ENCODE data around the gene C2CD4C.
"Not testable (repeated sequence)": the region's sequence is repeated elsewhere in the genome, so short reads cannot be mapped to it uniquely, and the experiment has no call there.

DNA sequence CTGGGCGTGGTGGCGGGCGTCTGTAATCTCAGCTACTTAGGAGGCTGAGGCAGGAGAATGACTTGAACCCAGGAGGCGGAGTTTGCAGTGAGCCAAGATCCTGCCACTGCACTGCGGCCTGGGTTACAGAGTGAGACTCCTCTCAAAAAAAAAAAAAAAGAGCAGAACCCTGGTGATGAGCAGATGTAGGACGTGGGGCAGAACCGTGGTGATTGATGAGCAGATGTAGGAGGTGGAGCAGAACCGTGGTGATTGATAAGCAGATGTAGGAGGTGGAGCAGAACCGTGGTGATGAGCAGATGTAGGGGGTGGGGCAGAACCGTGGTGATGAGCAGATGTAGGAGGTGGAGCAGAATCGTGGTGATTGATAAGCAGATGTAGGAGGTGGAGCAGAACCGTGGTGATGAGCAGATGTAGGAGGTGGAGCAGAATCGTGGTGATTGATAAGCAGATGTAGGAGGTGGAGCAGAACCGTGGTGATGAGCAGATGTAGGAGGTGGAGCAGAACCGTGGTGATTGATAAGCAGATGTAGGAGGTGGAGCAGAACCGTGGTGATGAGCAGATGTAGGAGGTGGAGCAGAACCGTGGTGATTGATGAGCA, 28.2 kb downstream of the C2CD4C start:
- TF ChIP-seq, protein P1, sequence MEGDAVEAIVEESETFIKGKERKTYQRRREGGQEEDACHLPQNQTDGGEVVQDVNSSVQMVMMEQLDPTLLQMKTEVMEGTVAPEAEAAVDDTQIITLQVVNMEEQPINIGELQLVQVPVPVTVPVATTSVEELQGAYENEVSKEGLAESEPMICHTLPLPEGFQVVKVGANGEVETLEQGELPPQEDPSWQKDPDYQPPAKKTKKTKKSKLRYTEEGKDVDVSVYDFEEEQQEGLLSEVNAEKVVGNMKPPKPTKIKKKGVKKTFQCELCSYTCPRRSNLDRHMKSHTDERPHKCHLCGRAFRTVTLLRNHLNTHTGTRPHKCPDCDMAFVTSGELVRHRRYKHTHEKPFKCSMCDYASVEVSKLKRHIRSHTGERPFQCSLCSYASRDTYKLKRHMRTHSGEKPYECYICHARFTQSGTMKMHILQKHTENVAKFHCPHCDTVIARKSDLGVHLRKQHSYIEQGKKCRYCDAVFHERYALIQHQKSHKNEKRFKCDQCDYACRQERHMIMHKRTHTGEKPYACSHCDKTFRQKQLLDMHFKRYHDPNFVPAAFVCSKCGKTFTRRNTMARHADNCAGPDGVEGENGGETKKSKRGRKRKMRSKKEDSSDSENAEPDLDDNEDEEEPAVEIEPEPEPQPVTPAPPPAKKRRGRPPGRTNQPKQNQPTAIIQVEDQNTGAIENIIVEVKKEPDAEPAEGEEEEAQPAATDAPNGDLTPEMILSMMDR (optimal IDR thresholded peaks at IDR 0.05 in 1 of 3, IDR thresholded peaks at IDR 0.05 in 1 of 3, conservative IDR thresholded peaks at IDR 0.05 in 1 of 3; ENCODE audit: extremely low read depth in 1 of 3, insufficient read depth in 2 of 3, low read length in 3 of 3), result not testable (repeated sequence)
- not testable (repeated sequence) for TF ChIP-seq EZH2 (IDR thresholded peaks at IDR 0.05; ENCODE audit: low read length)

Data from keratinocyte (primary cell).